ENCODE measurements around the gene XPR1. TPM values are rescaled to one million over a fixed set of nuclear protein-coding genes. Genes with fewer than 3 reads are reported as not detected.

XPR1 gene
- total RNA-seq, 1 experiment from 2014 or later, result 19.9 TPM

- Histone ChIP-seq H3K9ac (ENCODE audit: low read length) (no peak overlapping the region), H3K36me3 (ENCODE audit: control insufficient read depth in 1 of 2, insufficient read depth in 2 of 2, low read length in 2 of 2) (no peaks in the 10 kb centered on the region), H3K27ac (ENCODE audit: low read depth, low read length) (no peak overlapping the region), H3K27me3 (ENCODE audit: insufficient read depth, low read length) (no peaks in the 10 kb centered on the region), H3K9me2 (ENCODE audit: insufficient read depth) (no peaks in the 10 kb centered on the region; the same call in 1 of the 2 replicates), H3K9me3 (ENCODE audit: control insufficient read depth in 1 of 2, insufficient read depth in 1 of 2, low read depth in 1 of 2, low read length in 2 of 2) (no peaks in the 10 kb centered on the region), H3K4me1 (ENCODE audit: control insufficient read depth in 1 of 2, insufficient read depth in 2 of 2, low read length in 2 of 2) (no peaks in the 10 kb centered on the region), H3K4me2 (ENCODE audit: low read length) (no peak overlapping the region), H4K20me1 (ENCODE audit: insufficient read depth) (no peaks in the 10 kb centered on the region), H3K4me3 (replicated peaks in 1 of 2; ENCODE audit: low read depth in 1 of 2, low read length in 2 of 2) (no peak overlapping the region), H2AFZ (ENCODE audit: low read depth, low read length, poor library complexity, severe bottlenecking) (no peak overlapping the region), H3K79me2 (ENCODE audit: insufficient read depth, low read length) (no peaks in the 10 kb centered on the region)
- ChIA-PET CTCF (no interaction called here), RAD21 (ENCODE audit: low non-redundant PET in 1 of 2, low total read pairs in 2 of 2, uncharacterized antibody in 2 of 2, unreplicated experiment in 2 of 2) (no interaction called here), POLR2A (no interaction called here)
- BruUV-seq (replicated peaks), result no TSS peak
- intact Hi-C loops (cut with micrococcal nuclease), result no loop called here
- no peak for TF ChIP-seq EZH2 (IDR thresholded peaks at IDR 0.05)
- no peak for TF ChIP-seq CEBPB (IDR thresholded peaks at IDR 0.05; ENCODE audit: low read depth)
- no peak for TF ChIP-seq RAD21 (IDR thresholded peaks at IDR 0.05; ENCODE audit: low read depth)
- TF ChIP-seq CBX3 (IDR thresholded peaks at IDR 0.05; ENCODE audit: low read depth), result no peak
- TF ChIP-seq POLR2AphosphoS5 (IDR thresholded peaks at IDR 0.05; ENCODE audit: low read depth, low read length), result no peak
- TF ChIP-seq POLR2A (IDR thresholded peaks at IDR 0.05; ENCODE audit: borderline replicate concordance, extremely low read depth, insufficient read depth, insufficient read length), result no peak
- TF ChIP-seq, protein P1, sequence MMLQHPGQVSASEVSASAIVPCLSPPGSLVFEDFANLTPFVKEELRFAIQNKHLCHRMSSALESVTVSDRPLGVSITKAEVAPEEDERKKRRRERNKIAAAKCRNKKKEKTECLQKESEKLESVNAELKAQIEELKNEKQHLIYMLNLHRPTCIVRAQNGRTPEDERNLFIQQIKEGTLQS (IDR thresholded peaks at IDR 0.05), result no peak
- no peak for TF ChIP-seq SP1 (IDR thresholded peaks at IDR 0.05; ENCODE audit: low read depth)
- TF ChIP-seq ZFX (IDR thresholded peaks at IDR 0.05), result no peak
- TF ChIP-seq JUND (IDR thresholded peaks at IDR 0.05), result no peak
- no peak for TF ChIP-seq REST (IDR thresholded peaks at IDR 0.05; ENCODE audit: low read depth)
- no peak for TF ChIP-seq TCF7L2 (IDR thresholded peaks at IDR 0.05; ENCODE audit: borderline replicate concordance, extremely low read depth, insufficient read depth, insufficient read length)
- TF ChIP-seq MAX (IDR thresholded peaks at IDR 0.05), result no peak
- no peak for TF ChIP-seq ELF1 (IDR thresholded peaks at IDR 0.05; ENCODE audit: borderline replicate concordance, low read depth)
- TF ChIP-seq EGR1 (IDR thresholded peaks at IDR 0.05; ENCODE audit: low read depth), result no peak
- TF ChIP-seq ZNF274 (IDR thresholded peaks at IDR 0.05; ENCODE audit: low read depth, low read length), result no peak
- TF ChIP-seq SIN3A (IDR thresholded peaks at IDR 0.05; ENCODE audit: low read depth), result no peak
- TF ChIP-seq FOSL1 (IDR thresholded peaks at IDR 0.05; ENCODE audit: low read depth), result no peak
- TF ChIP-seq, protein P2, sequence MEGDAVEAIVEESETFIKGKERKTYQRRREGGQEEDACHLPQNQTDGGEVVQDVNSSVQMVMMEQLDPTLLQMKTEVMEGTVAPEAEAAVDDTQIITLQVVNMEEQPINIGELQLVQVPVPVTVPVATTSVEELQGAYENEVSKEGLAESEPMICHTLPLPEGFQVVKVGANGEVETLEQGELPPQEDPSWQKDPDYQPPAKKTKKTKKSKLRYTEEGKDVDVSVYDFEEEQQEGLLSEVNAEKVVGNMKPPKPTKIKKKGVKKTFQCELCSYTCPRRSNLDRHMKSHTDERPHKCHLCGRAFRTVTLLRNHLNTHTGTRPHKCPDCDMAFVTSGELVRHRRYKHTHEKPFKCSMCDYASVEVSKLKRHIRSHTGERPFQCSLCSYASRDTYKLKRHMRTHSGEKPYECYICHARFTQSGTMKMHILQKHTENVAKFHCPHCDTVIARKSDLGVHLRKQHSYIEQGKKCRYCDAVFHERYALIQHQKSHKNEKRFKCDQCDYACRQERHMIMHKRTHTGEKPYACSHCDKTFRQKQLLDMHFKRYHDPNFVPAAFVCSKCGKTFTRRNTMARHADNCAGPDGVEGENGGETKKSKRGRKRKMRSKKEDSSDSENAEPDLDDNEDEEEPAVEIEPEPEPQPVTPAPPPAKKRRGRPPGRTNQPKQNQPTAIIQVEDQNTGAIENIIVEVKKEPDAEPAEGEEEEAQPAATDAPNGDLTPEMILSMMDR (IDR thresholded peaks at IDR 0.05 in 2 of 3, conservative IDR thresholded peaks at IDR 0.05 in 1 of 3; ENCODE audit: borderline replicate concordance in 1 of 3, insufficient read depth in 1 of 3, low read depth in 2 of 3, low read length in 2 of 3), result no peak
- TF ChIP-seq SRF (IDR thresholded peaks at IDR 0.05; ENCODE audit: low read depth), result no peak
- DNase-seq (ENCODE audit: low read depth, low spot score) (no peak), ATAC-seq (no peak)
Measured at GRCh38 chr1:180800945-180801344, 169.1 kb downstream of the XPR1 start.

Measured in HCT116 (cell line).